OCI-LY3 (cell line): ENCODE measurements around the gene UBE3D.

Experiments used
- CTCF ChIP-seq: fragments of 200-600, 300-600 bp; sonication (generic); IDR thresholded peaks from 2 replicates; pipeline ENCODE4 v1.5.1; 2014; ENCODE audit warnings: antibody characterized with exemption, low read length, low read depth
- EZH2phosphoT487 ChIP-seq: fragments of 200-600 bp; shearing (Covaris generic); IDR thresholded peaks from 2 replicates; pipeline ENCODE4 v1.6.1; 2018; ENCODE audit warnings: antibody characterized with exemption, mixed run types, low read depth

- TF ChIP-seq CTCF (peak; percentile 24; the same call in 1 of the 2 replicates), EZH2phosphoT487 (no peak)
These were observed 5.4 kb upstream of the UBE3D start for GRCh38 chr6:83071023-83071422.
